OCI-LY1 (cell line): Measurements from ENCODE around the gene MDGA2.

Source experiments
- H2AFZ ChIP-seq: fragments of 200-600 bp; sonication (generic), shearing (Covaris generic); 2 replicates; pipeline ENCODE4 v1.6.0; 2014; ENCODE audit warnings: antibody characterized with exemption, mild to moderate bottlenecking, low read length
- H3F3A ChIP-seq: fragments of 200-600 bp; sonication (generic), shearing (Covaris generic); 2 replicates; pipeline ENCODE4 v1.6.0; 2014; ENCODE audit warnings: mild to moderate bottlenecking, antibody characterized with exemption, low read length, moderate library complexity; ENCODE audit not compliant: insufficient read depth
- H3K27ac ChIP-seq: fragments of 200-600 bp; sonication (generic); 2 replicates; pipeline ENCODE4 v1.5.1; 2014; ENCODE audit warnings: low read length, mixed run types, mild to moderate bottlenecking, low read depth; ENCODE audit not compliant: poor library complexity, severe bottlenecking
- H3K27me3 ChIP-seq: fragments of 200-600 bp; sonication (generic); 2 replicates; pipeline ENCODE4 v1.6.0; 2014; ENCODE audit warnings: antibody characterized with exemption, mild to moderate bottlenecking, low read length, moderate library complexity; ENCODE audit not compliant: insufficient read depth
- H3K36me3 ChIP-seq: fragments of 200-600 bp; sonication (generic); 2 replicates; pipeline ENCODE4 v1.6.1; 2014; ENCODE audit warnings: mild to moderate bottlenecking, antibody characterized with exemption, low read length, moderate library complexity, mixed read lengths; ENCODE audit not compliant: insufficient read depth
- H3K4me1 ChIP-seq: fragments of 200-600 bp; sonication (generic); 2 replicates; pipeline ENCODE4 v1.5.1; 2014; ENCODE audit warnings: mild to moderate bottlenecking, low read length, moderate library complexity; ENCODE audit not compliant: insufficient read depth, severe bottlenecking
- H3K4me2 ChIP-seq: fragments of 200-600 bp; sonication (generic), shearing (Covaris generic); 2 replicates; pipeline ENCODE4 v1.6.1; 2014; ENCODE audit warnings: low read length
- H3K4me3 ChIP-seq: fragments of 200-600 bp; sonication (generic); 2 replicates; pipeline ENCODE4 v1.5.1; 2014; ENCODE audit warnings: low read length, low read depth, mild to moderate bottlenecking, mixed read lengths; ENCODE audit not compliant: poor library complexity, severe bottlenecking
- H3K79me2 ChIP-seq: fragments of 200-600 bp; shearing (Covaris generic); 2 replicates; pipeline ENCODE4 v1.6.1; 2016; ENCODE audit warnings: mixed run types, low read length, mixed read lengths; ENCODE audit not compliant: insufficient read depth
- H3K9ac ChIP-seq: fragments of 200-600 bp; sonication (generic), shearing (Covaris generic); 2 replicates; pipeline ENCODE4 v1.6.1; 2014; ENCODE audit warnings: mild to moderate bottlenecking, low read length, mixed read lengths
- H3K9me2 ChIP-seq: fragments of 200-600 bp; sonication (generic), shearing (Covaris generic); 2 replicates; pipeline ENCODE4 v1.6.1; 2014; ENCODE audit warnings: low read depth, mild to moderate bottlenecking, low read length, mixed read lengths
- H3K9me3 ChIP-seq: fragments of 200-600 bp; shearing (Covaris generic); 2 replicates; pipeline ENCODE4 v1.6.1; 2014; ENCODE audit warnings: low read length, mixed read lengths
- H4K20me1 ChIP-seq: fragments of 200-600 bp; sonication (generic), shearing (Covaris generic); 2 replicates; pipeline ENCODE4 v1.6.0; 2016; ENCODE audit warnings: mild to moderate bottlenecking, low read length; ENCODE audit not compliant: insufficient read depth
- EZH2 ChIP-seq: fragments of 200-600 bp; sonication (generic), shearing (Covaris generic); IDR thresholded peaks from 2 replicates; pipeline ENCODE4 v1.8.0; 2017; ENCODE audit warnings: borderline replicate concordance, mixed run types, mild to moderate bottlenecking, antibody characterized with exemption, low read length, moderate library complexity, mixed read lengths
- TF ChIP-seq, protein P1 (sequence below): fragments of 200-600 bp; sonication (generic), shearing (Covaris generic); IDR thresholded peaks from 2 replicates; pipeline ENCODE4 v1.5.1; 2017; ENCODE audit warnings: mild to moderate bottlenecking, antibody characterized with exemption, low read length, moderate library complexity, mixed read lengths

The MDGA2 gene

DNA sequence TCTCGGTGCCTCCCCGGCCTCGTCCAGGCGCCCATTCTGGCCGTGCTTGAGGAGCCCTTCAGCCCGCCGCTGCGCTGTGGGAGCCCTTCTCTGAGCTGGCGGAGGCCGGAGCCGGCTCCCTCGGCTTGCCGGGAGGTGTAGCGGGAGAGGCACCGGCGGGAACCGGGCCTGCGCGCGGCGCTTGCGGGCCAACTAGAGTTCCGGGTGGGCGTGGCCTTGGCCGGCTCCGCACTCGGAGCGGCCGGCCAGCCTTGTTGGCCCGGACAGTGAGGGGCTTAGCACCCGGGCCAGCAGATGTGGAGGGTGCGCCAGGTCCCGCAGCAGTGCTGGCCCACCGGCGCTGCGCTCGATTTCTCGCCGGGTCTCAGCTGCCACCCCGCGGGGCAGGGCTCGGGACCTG lies 855.1 kb downstream of the MDGA2 start:
- no peak for TF ChIP-seq EZH2
- TF ChIP-seq, protein P1, sequence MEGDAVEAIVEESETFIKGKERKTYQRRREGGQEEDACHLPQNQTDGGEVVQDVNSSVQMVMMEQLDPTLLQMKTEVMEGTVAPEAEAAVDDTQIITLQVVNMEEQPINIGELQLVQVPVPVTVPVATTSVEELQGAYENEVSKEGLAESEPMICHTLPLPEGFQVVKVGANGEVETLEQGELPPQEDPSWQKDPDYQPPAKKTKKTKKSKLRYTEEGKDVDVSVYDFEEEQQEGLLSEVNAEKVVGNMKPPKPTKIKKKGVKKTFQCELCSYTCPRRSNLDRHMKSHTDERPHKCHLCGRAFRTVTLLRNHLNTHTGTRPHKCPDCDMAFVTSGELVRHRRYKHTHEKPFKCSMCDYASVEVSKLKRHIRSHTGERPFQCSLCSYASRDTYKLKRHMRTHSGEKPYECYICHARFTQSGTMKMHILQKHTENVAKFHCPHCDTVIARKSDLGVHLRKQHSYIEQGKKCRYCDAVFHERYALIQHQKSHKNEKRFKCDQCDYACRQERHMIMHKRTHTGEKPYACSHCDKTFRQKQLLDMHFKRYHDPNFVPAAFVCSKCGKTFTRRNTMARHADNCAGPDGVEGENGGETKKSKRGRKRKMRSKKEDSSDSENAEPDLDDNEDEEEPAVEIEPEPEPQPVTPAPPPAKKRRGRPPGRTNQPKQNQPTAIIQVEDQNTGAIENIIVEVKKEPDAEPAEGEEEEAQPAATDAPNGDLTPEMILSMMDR = no peak
- H4K20me1 ChIP-seq = no peaks in the 10 kb centered on the region
- no peak overlapping the region for H3K4me2 ChIP-seq
- H3F3A ChIP-seq = no peaks in the 10 kb centered on the region
- no peaks in the 10 kb centered on the region for H3K4me1 ChIP-seq
- no peaks in the 10 kb centered on the region for H3K79me2 ChIP-seq
- no peak overlapping the region for H3K27ac ChIP-seq
- H2AFZ ChIP-seq = no peak overlapping the region
- H3K9me2 ChIP-seq = no peaks in the 10 kb centered on the region
- H3K9me3 ChIP-seq = no peaks in the 10 kb centered on the region
- H3K36me3 ChIP-seq = no peaks in the 10 kb centered on the region
- H3K27me3 ChIP-seq = no peaks in the 10 kb centered on the region
- H3K4me3 ChIP-seq = no peak overlapping the region
- H3K9ac ChIP-seq = no peak overlapping the region

DNA sequence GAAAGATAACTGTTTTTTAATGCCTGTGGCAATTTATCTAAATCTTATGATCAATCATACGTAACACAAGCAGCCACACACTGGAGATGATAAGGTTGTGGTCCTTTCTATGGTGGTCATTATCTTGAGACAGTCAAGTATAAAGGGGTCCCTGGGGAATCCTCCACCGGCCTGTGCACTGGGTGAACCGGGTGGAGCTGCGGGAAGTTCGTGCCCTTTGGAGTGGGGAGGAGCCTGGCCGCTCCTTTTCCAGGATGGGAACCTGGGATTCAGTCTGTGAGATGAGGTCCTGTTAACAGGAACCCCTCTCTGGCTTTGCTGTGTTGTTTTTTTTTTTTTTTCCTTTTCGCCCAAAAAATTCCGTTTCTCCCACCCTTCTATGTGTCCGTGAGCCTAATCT lies 856.3 kb downstream of the MDGA2 start:
- Histone ChIP-seq H3K9me3 (no peaks in the 10 kb centered on the region), H3K9ac (no peak overlapping the region), H4K20me1 (no peaks in the 10 kb centered on the region), H3K4me2 (no peak overlapping the region), H3K27ac (no peak overlapping the region), H3F3A (no peaks in the 10 kb centered on the region), H3K4me3 (no peak overlapping the region), H3K9me2 (no peaks in the 10 kb centered on the region), H2AFZ (no peak overlapping the region), H3K4me1 (no peaks in the 10 kb centered on the region), H3K27me3 (no peaks in the 10 kb centered on the region), H3K79me2 (no peaks in the 10 kb centered on the region), H3K36me3 (no peaks in the 10 kb centered on the region)
- no peak for TF ChIP-seq EZH2
- TF ChIP-seq, protein P1 = no peak

DNA sequence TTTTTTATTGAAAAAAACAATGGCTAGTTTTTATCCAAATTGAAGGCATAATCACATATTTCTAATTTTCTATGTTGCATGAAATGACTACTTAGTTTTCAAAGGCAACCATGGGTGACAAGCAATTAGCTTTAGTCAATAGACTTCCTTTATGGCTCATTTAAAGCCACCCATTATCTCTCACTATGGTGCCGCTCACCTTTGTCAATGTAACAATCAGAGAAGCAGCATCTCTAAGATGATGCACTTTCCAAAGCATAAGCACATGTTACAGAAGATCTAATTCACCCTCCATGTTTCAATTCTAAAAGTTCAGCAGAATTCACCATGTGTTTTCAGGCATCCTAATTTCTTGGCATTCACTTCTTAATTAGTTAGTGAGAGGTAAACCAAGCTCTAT lies 857.3 kb downstream of the MDGA2 start:
- Histone ChIP-seq H4K20me1 (no peaks in the 10 kb centered on the region), H3K27me3 (no peaks in the 10 kb centered on the region), H3K9ac (no peak overlapping the region), H3K36me3 (no peaks in the 10 kb centered on the region), H3F3A (no peaks in the 10 kb centered on the region), H3K79me2 (no peaks in the 10 kb centered on the region), H3K9me2 (no peaks in the 10 kb centered on the region), H3K4me3 (no peak overlapping the region), H3K9me3 (no peaks in the 10 kb centered on the region), H3K4me2 (no peak overlapping the region), H3K4me1 (no peaks in the 10 kb centered on the region), H3K27ac (no peak overlapping the region), H2AFZ (no peak overlapping the region)
- TF ChIP-seq, protein P1 = no peak
- TF ChIP-seq EZH2 = no peak
